PC-3 (cell line): ENCODE results near the gene AP3S2. TPM values are rescaled to one million over a fixed set of nuclear protein-coding genes. Genes with fewer than 3 reads are reported as not detected.

Source experiments
- ATAC-seq: fragments of 200-7000 bp; cut with Tn5 transposase; 2 replicates; pipeline ENCODE4 v1.9.1; 2020; ENCODE audit warnings: mild to moderate bottlenecking, moderate library complexity
- BruUV-seq: library from RNA; stranded (reverse); fragments of 400-500 nt; replicated peaks from 2 replicates; lab custom pipeline; 2021; lab: Mats Ljungman, UMichigan
- CTCF ChIA-PET: fragments of 300-600 bp; sonication (Branson Sonifier 250); formaldehyde crosslinking; loops from one replicate; lab custom pipeline; 2022; ENCODE audit warnings: antibody characterized with exemption; lab: Charles Lee
- POLR2A ChIA-PET: fragments of 300-600 bp; sonication (Branson Sonifier 250); formaldehyde crosslinking; loops from one replicate; lab custom pipeline; 2022; ENCODE audit warnings: antibody characterized with exemption; ENCODE audit not compliant: unreplicated experiment; lab: Charles Lee
- DNase-seq: peaks from one replicate; pipeline ENCODE4 v3.0.0-alpha.2; 2015
- H2AFZ ChIP-seq: fragments of 300-600 bp; sonication (generic); 2 replicates; pipeline ENCODE4 v1.6.0; 2016; ENCODE audit warnings: antibody characterized with exemption, low read length
- H3F3A ChIP-seq: fragments of 300-600 bp; sonication (generic); one replicate; pipeline ENCODE4 v1.6.0; 2017; ENCODE audit warnings: antibody characterized with exemption, low read length, control low read depth, mild to moderate bottlenecking; ENCODE audit not compliant: unreplicated experiment
- H3K27ac ChIP-seq: fragments of 300-600 bp; sonication (generic); 2 replicates; pipeline ENCODE4 v1.5.1; 2016; ENCODE audit warnings: mild to moderate bottlenecking, low read length
- H3K27me3 ChIP-seq: fragments of 300-600 bp; sonication (generic); 2 replicates; pipeline ENCODE4 v1.6.1; 2016; ENCODE audit warnings: low read length, mixed read lengths
- H3K36me3 ChIP-seq: fragments of 300-600 bp; sonication (generic); 2 replicates; pipeline ENCODE4 v1.6.1; 2016; ENCODE audit warnings: low read depth, mixed run types, low read length, mixed read lengths
- H3K4me1 ChIP-seq: fragments of 300-600 bp; sonication (generic); 2 replicates; pipeline ENCODE4 v1.5.1; 2016; ENCODE audit warnings: low read length; ENCODE audit not compliant: insufficient read depth
- H3K4me2 ChIP-seq: fragments of 300-600 bp; sonication (generic); 2 replicates; pipeline ENCODE4 v1.6.0; 2016; ENCODE audit warnings: low read length
- H3K4me3 ChIP-seq: fragments of 300-600 bp; sonication (generic); 2 replicates; pipeline ENCODE4 v1.5.1; 2016; ENCODE audit warnings: mild to moderate bottlenecking, low read length, mixed read lengths
- H3K79me2 ChIP-seq: fragments of 300-600 bp; sonication (generic); 2 replicates; pipeline ENCODE4 v1.6.1; 2017; ENCODE audit warnings: low read length, mixed read lengths
- H3K9ac ChIP-seq: fragments of 300-600 bp; sonication (generic); 2 replicates; pipeline ENCODE4 v1.6.0; 2016; ENCODE audit warnings: mild to moderate bottlenecking, low read length
- H3K9me2 ChIP-seq: fragments of 300-600 bp; sonication (generic); replicated peaks from 2 replicates; pipeline ENCODE4 v1.6.1; 2016; ENCODE audit warnings: mixed run types, low read length, mixed read lengths
- H3K9me3 ChIP-seq: fragments of 300-600 bp; sonication (generic); 2 replicates; pipeline ENCODE4 v1.6.1; 2016; ENCODE audit warnings: low read length, mixed read lengths
- H4K20me1 ChIP-seq: fragments of 300-600 bp; sonication (generic); 2 replicates; pipeline ENCODE4 v1.6.1; 2016; ENCODE audit warnings: low read length, mixed read lengths
- CTCF ChIP-seq: fragments of 300-600 bp; sonication (generic); conservative IDR thresholded peaks from 2 replicates; pipeline ENCODE4 v1.5.1; 2017; ENCODE audit warnings: antibody characterized with exemption, low read depth, mild to moderate bottlenecking, low read length
- EZH2 ChIP-seq: fragments of 300-600 bp; sonication (generic); IDR thresholded peaks from one replicate; pipeline ENCODE4 v1.6.1; 2017; ENCODE audit warnings: antibody characterized with exemption, mild to moderate bottlenecking, low read length; ENCODE audit not compliant: unreplicated experiment
- EZH2phosphoT487 ChIP-seq: fragments of 300-600 bp; sonication (generic); IDR thresholded peaks from 2 replicates; pipeline ENCODE4 v1.6.1; 2018; ENCODE audit warnings: mild to moderate bottlenecking, antibody characterized with exemption, low read length, borderline replicate concordance
- intact Hi-C: fragments of 100-400 bp; cut with micrococcal nuclease; formaldehyde crosslinking; loops from 2 replicates; pipeline ENCODE4 v1.9.0; 2023
- total RNA-seq: library from RNA; depleted of rRNA; stranded (reverse); fragments of >200 nt; gene quantifications from 2 replicates; pipeline ENCODE4 v1.2.3, GENCODE V29; 2014

The AP3S2 gene
- total RNA-seq, 1 experiment from 2014 or later = 18.8 TPM

- Histone ChIP-seq H3K4me2 (no peak overlapping the region), H3K27me3 (no peaks in the 10 kb centered on the region), H3K9me3 (no peaks in the 10 kb centered on the region), H3K9me2 (no peaks in the 10 kb centered on the region), H2AFZ (no peak overlapping the region), H3F3A (no peaks in the 10 kb centered on the region), H4K20me1 (no peaks in the 10 kb centered on the region), H3K79me2 (no peaks in the 10 kb centered on the region), H3K4me1 (peaks cover 10% of the 10 kb centered on the region), H3K36me3 (no peaks in the 10 kb centered on the region; the same call in 1 of the 2 replicates), H3K27ac (no peak overlapping the region), H3K9ac (no peak overlapping the region), H3K4me3 (no peak overlapping the region)
- intact Hi-C loops = no loop called here
- ATAC-seq = no peak
- ChIA-PET CTCF (no interaction called here), POLR2A (no interaction called here)
- DNase-seq = no peak
- BruUV-seq = no TSS peak
- TF ChIP-seq EZH2 (no peak), EZH2phosphoT487 (no peak)
Observed at GRCh38 chr15:89799011-89799911, 94.5 kb downstream of the AP3S2 start.

- no peak overlapping the region for H3K9ac ChIP-seq
- H3K4me1 ChIP-seq = peaks cover 10% of the 10 kb centered on the region
- H3F3A ChIP-seq = no peaks in the 10 kb centered on the region
- H3K9me2 ChIP-seq = no peaks in the 10 kb centered on the region
- no peak for DNase-seq
- H3K36me3 ChIP-seq = no peaks in the 10 kb centered on the region
- H3K79me2 ChIP-seq = no peaks in the 10 kb centered on the region
- intact Hi-C loops = no loop called here
- H3K4me3 ChIP-seq = no peak overlapping the region
- H3K9me3 ChIP-seq = no peaks in the 10 kb centered on the region
- ChIA-PET CTCF (no interaction called here), POLR2A (no interaction called here)
- H2AFZ ChIP-seq = no peak overlapping the region
- no TSS peak for BruUV-seq
- no peak for ATAC-seq
- TF ChIP-seq EZH2 = no peak
- no peak for TF ChIP-seq CTCF
- no peak for TF ChIP-seq EZH2phosphoT487
- no peak overlapping the region for H3K4me2 ChIP-seq
- no peaks in the 10 kb centered on the region for H4K20me1 ChIP-seq
- H3K27ac ChIP-seq = no peak overlapping the region
- H3K27me3 ChIP-seq = no peaks in the 10 kb centered on the region
Observed at GRCh38 chr15:89797678-89798201, 96.1 kb downstream of the AP3S2 start.

GRCh38 chr15:89795996-89796395 is 97.8 kb downstream of the AP3S2 start:
- no peak overlapping the region for H3K27ac ChIP-seq

More at GRCh38 chr15:89795996-89796395, 97.8 kb downstream of the AP3S2 start:
- H3K9me3 ChIP-seq = no peaks in the 10 kb centered on the region
- H2AFZ ChIP-seq = no peak overlapping the region
- DNase-seq = no peak
- H3K36me3 ChIP-seq = 0 out of 2 replicates have a peak, but pooled peaks cover under 1% of the 10 kb centered on the region
- CTCF ChIA-PET = no interaction called here
- H4K20me1 ChIP-seq = no peaks in the 10 kb centered on the region
- no peaks in the 10 kb centered on the region for H3K27me3 ChIP-seq
- POLR2A ChIA-PET = no interaction called here
- H3K4me1 ChIP-seq = peaks cover 10% of the 10 kb centered on the region
- H3K9ac ChIP-seq = no peak overlapping the region
- no peak overlapping the region for H3K4me3 ChIP-seq
- H3F3A ChIP-seq = no peaks in the 10 kb centered on the region
- ATAC-seq = no peak
- BruUV-seq = no TSS peak
- H3K4me2 ChIP-seq = no peak overlapping the region
- intact Hi-C loops = no loop called here
- no peak for TF ChIP-seq EZH2
- no peak for TF ChIP-seq EZH2phosphoT487
- TF ChIP-seq CTCF = no peak
- H3K79me2 ChIP-seq = no peaks in the 10 kb centered on the region
- no peaks in the 10 kb centered on the region for H3K9me2 ChIP-seq
